ENCODE results near the gene OPCML. TPM values are rescaled to one million over a fixed set of nuclear protein-coding genes. Genes with fewer than 3 reads are reported as not detected.

Gene OPCML
- total RNA-seq, 1 experiment from 2014 or later: not detected

DNA sequence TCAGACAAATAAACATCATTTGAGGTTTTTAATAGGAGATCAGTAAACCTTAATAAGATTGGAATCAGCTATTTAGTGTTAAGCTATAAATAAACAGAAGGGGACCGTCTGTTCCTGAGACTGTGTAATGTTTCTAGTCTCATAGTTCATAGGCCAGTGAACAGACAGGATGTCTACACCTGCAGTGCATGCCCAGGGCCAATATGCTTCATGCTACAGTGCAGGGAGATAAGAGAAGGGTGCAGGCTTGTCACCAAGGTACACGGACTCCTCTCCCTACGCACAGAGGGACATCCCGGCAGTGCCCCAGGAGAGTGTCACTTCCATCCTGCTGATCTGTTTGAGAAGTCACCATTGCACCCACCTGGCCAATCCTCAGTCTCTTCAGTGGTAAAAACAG is 148.6 kb downstream of the OPCML start:
- H3K4me3 ChIP-seq: no peak overlapping the region
- H2AFZ ChIP-seq: no peak overlapping the region
- ChIA-PET POLR2A (ENCODE audit: unreplicated experiment) (no interaction called here), CTCF (no interaction called here)
- no peak for TF ChIP-seq EZH2 (IDR thresholded peaks at IDR 0.05; ENCODE audit: low read depth)
- TF ChIP-seq, protein P1, sequence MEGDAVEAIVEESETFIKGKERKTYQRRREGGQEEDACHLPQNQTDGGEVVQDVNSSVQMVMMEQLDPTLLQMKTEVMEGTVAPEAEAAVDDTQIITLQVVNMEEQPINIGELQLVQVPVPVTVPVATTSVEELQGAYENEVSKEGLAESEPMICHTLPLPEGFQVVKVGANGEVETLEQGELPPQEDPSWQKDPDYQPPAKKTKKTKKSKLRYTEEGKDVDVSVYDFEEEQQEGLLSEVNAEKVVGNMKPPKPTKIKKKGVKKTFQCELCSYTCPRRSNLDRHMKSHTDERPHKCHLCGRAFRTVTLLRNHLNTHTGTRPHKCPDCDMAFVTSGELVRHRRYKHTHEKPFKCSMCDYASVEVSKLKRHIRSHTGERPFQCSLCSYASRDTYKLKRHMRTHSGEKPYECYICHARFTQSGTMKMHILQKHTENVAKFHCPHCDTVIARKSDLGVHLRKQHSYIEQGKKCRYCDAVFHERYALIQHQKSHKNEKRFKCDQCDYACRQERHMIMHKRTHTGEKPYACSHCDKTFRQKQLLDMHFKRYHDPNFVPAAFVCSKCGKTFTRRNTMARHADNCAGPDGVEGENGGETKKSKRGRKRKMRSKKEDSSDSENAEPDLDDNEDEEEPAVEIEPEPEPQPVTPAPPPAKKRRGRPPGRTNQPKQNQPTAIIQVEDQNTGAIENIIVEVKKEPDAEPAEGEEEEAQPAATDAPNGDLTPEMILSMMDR (conservative IDR thresholded peaks at IDR 0.05): no peak
- intact Hi-C loops (cut with micrococcal nuclease; ENCODE audit: unreplicated experiment): no loop called here
- H3K36me3 ChIP-seq (ENCODE audit: low read depth): no peaks in the 10 kb centered on the region
- no peaks in the 10 kb centered on the region for H3K79me2 ChIP-seq (ENCODE audit: low read depth)
- no peaks in the 10 kb centered on the region for H3F3A ChIP-seq (ENCODE audit: insufficient read depth, low read depth)
- BruUV-seq (replicated peaks): no TSS peak
- no peak overlapping the region for H3K4me2 ChIP-seq
- H3K27ac ChIP-seq: no peak overlapping the region
- DNase-seq: no peak
- H3K9me3 ChIP-seq (ENCODE audit: insufficient read depth, low read depth): no peaks in the 10 kb centered on the region
- no peaks in the 10 kb centered on the region for H3K9me2 ChIP-seq (ENCODE audit: insufficient read depth)
- no peaks in the 10 kb centered on the region for H3K4me1 ChIP-seq (replicated peaks; ENCODE audit: insufficient read depth)
- H4K20me1 ChIP-seq (ENCODE audit: insufficient read depth): no peaks in the 10 kb centered on the region
- H3K27me3 ChIP-seq (ENCODE audit: insufficient read depth, low read depth): peaks cover 42% of the 10 kb centered on the region

GRCh38 chr11:133383201-133383600 is 149.1 kb downstream of the OPCML start:
- no TSS peak for BruUV-seq (replicated peaks)
- no peaks in the 10 kb centered on the region for H3K4me1 ChIP-seq (replicated peaks; ENCODE audit: insufficient read depth)
- TF ChIP-seq EZH2 (IDR thresholded peaks at IDR 0.05; ENCODE audit: low read depth): no peak
- TF ChIP-seq, protein P1 (conservative IDR thresholded peaks at IDR 0.05): no peak
- POLR2A ChIA-PET (ENCODE audit: unreplicated experiment): no interaction called here
- H3K4me2 ChIP-seq: no peak overlapping the region
- no peaks in the 10 kb centered on the region for H3F3A ChIP-seq (ENCODE audit: insufficient read depth, low read depth)
- H3K36me3 ChIP-seq (ENCODE audit: low read depth): no peaks in the 10 kb centered on the region
- no peaks in the 10 kb centered on the region for H3K9me3 ChIP-seq (ENCODE audit: insufficient read depth, low read depth)
- H3K4me3 ChIP-seq: no peak overlapping the region
- intact Hi-C loops (cut with micrococcal nuclease; ENCODE audit: unreplicated experiment): no loop called here
- H3K79me2 ChIP-seq (ENCODE audit: low read depth): no peaks in the 10 kb centered on the region
- H4K20me1 ChIP-seq (ENCODE audit: insufficient read depth): no peaks in the 10 kb centered on the region
- no peak overlapping the region for H2AFZ ChIP-seq
- no peak overlapping the region for H3K27ac ChIP-seq
- CTCF ChIA-PET: no interaction called here
- H3K27me3 ChIP-seq (ENCODE audit: insufficient read depth, low read depth): peaks cover 42% of the 10 kb centered on the region
- no peaks in the 10 kb centered on the region for H3K9me2 ChIP-seq (ENCODE audit: insufficient read depth)
- no peak for DNase-seq

DNA sequence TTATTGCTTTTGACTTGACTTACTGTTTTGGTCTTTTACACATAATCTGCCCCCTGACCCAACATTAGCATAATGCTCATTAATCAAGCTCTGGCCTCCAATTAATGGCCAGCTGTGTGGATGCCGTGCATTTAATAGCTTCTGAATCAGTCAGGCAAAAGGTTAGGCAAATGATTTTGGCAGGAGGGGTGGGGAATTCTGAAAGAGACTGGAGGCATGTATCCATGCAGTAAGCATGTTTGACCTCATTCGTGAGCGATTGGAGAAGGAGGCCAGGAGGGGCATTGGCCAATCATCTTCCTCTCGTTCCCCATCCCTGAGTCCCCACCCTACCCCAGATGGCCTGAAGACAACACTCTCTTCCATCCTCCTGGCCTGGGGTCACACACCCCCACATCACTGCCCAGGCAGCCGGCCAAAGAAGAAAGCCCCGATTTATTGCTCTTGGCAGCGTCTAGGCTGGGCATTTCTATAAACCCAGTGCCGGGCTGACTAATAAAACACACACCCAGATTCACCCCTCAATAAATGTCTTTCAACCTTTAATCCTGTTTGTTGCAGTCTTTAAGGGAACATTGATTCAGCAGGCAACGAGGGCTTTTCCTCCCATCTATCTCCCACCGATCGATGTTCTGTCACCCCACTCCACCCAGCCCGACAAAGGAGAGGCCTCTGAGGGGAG is 150.0 kb downstream of the OPCML start:
- H3K4me3 ChIP-seq: no peak overlapping the region
- ChIA-PET CTCF (no interaction called here), POLR2A (ENCODE audit: unreplicated experiment) (no interaction called here)
- H3K79me2 ChIP-seq (ENCODE audit: low read depth): no peaks in the 10 kb centered on the region
- H3K4me1 ChIP-seq (replicated peaks; ENCODE audit: insufficient read depth): no peaks in the 10 kb centered on the region
- H3K27me3 ChIP-seq (ENCODE audit: insufficient read depth, low read depth): peaks cover 42% of the 10 kb centered on the region
- DNase-seq: no peak
- no peaks in the 10 kb centered on the region for H4K20me1 ChIP-seq (ENCODE audit: insufficient read depth)
- H3K27ac ChIP-seq: no peak overlapping the region
- intact Hi-C loops (cut with micrococcal nuclease; ENCODE audit: unreplicated experiment): no loop called here
- no peak overlapping the region for H3K4me2 ChIP-seq
- BruUV-seq (replicated peaks): no TSS peak
- H3K9me3 ChIP-seq (ENCODE audit: insufficient read depth, low read depth): no peaks in the 10 kb centered on the region
- no peaks in the 10 kb centered on the region for H3K9me2 ChIP-seq (ENCODE audit: insufficient read depth)
- no peak for TF ChIP-seq EZH2 (IDR thresholded peaks at IDR 0.05; ENCODE audit: low read depth)
- TF ChIP-seq, protein P1 (conservative IDR thresholded peaks at IDR 0.05): no peak
- no peaks in the 10 kb centered on the region for H3K36me3 ChIP-seq (ENCODE audit: low read depth)
- H3F3A ChIP-seq (ENCODE audit: insufficient read depth, low read depth): no peaks in the 10 kb centered on the region
- H2AFZ ChIP-seq: no peak overlapping the region

Data from PC-9 (cell line).